ENCODE measurements around the gene CD2BP2.

GRCh38 chr16:30358990-30359870 is 4.1 kb upstream of the CD2BP2 start:
- TF ChIP-seq CTCF (conservative IDR thresholded peaks at IDR 0.05; ENCODE audit: low read depth, low read length) (no peak), EZH2 (IDR thresholded peaks at IDR 0.05; ENCODE audit: borderline replicate concordance, low read depth, low read length, poor library complexity, severe bottlenecking) (no peak)

Measured in A673 (cell line).